NCI-H2196 treated with DMSO at 0.1 percent for 48 hours (cell line): ENCODE results near the gene OR8B2.
"Not testable (repeated sequence)": the region's sequence is repeated elsewhere in the genome, so short reads cannot be mapped to it uniquely, and the experiment has no call there.

Source experiments
- DNase-seq: peaks from one replicate; lab custom pipeline; 2025; ENCODE audit not compliant: unreplicated experiment; lab: John Stamatoyannopoulos, UW

OR8B2 gene

DNA sequence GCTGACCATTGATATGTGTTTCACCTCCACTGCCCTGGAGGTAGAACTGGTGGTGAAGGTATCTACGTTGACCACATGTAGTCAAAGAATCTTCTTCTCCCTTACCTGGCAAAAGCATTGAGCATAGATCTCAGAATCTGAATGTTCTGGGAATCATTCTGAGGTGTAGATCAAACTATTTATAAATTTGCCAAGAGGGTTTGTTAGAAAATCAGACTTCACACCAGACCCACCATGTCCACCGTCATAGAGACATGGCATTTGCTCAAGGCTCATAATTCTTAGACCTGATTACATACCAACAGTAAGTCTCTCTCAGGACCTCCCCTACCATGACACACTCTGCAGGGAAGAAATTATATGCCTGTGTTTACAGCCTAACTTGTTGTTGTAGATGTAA is at the start of gene OR8B2:
Gene OR8B2 (minus strand): TSS at position 101 of the 400 bp plus-strand sequence. CDS start 1,156 bp downstream, outside the sequence.
- DNase-seq = no peak

GRCh38 chr11:124429599-124429998 is 45.3 kb upstream of the OR8B2 start:
- no peak for DNase-seq

- no peak for DNase-seq
Observed at GRCh38 chr11:124424384-124424921, 40.2 kb upstream of the OR8B2 start, which contains the start of gene OR8B4. OR8B4 (minus strand) TSS chr11:124424871; CDS start chr11:124424871, 0 bp downstream.

DNA sequence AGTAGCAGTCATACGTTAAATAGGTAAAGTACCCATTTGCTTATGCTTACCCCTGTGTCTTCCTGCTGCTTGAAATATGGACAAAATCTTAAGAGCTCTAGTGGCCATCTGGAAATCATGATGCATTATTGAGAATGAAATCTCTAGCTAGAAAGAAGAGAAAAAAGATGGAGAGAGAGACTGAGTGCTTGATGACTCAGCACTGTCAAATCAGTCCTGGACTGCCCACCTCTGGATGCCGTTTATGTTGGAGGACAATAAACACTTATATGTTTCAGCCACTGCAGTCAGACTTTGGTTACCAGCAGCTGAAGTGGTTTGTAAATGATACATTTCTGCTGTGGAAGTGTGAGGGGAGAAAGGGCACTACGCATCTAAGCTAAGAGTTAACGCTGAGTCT is 36.7 kb upstream of the OR8B2 start:
- DNase-seq = no peak

- DNase-seq = no peak
Observed at GRCh38 chr11:124415356-124415923, 31.1 kb upstream of the OR8B2 start.

GRCh38 chr11:124409906-124410305 is 25.6 kb upstream of the OR8B2 start:
- no peak for DNase-seq

DNA sequence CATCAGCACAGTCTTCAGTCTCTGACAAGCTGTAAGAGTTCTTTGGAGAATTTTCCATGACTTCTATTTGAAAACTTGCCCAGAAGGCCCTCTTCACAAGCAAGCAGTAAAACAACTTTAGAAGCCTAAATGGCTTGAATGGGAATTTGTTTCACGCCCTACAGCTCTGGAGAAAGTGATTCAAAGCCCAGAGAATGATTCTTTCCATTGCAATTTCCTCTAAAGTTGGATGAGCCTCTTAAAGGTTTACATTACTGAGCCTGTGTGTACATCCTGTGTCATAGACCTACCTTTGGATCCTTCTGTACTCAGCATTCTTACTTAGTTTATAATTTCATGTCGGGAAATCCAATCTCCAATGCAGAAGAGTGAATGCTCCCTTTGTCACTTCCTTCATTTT is 21.3 kb upstream of the OR8B2 start:
- no peak for DNase-seq

DNA sequence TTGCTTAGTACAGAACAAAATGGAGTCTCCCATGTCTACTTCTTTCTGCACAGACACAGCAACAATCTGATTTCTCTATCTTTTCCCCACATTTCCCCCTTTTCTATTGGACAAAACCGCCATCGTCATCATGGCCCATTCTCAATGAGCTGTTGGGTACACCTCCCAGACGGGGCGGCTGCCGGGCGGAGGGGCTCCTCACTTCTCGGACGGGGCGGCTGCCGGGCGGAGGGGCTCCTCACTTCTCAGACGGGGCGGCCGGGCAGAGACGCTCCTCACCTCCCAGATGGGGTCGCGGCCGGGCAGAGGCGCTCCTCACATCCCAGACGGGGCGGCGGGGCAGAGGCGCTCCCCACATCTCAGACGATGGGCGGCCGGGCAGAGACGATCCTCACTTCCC is 18.9 kb upstream of the OR8B2 start:
- not testable (repeated sequence) for DNase-seq

DNA sequence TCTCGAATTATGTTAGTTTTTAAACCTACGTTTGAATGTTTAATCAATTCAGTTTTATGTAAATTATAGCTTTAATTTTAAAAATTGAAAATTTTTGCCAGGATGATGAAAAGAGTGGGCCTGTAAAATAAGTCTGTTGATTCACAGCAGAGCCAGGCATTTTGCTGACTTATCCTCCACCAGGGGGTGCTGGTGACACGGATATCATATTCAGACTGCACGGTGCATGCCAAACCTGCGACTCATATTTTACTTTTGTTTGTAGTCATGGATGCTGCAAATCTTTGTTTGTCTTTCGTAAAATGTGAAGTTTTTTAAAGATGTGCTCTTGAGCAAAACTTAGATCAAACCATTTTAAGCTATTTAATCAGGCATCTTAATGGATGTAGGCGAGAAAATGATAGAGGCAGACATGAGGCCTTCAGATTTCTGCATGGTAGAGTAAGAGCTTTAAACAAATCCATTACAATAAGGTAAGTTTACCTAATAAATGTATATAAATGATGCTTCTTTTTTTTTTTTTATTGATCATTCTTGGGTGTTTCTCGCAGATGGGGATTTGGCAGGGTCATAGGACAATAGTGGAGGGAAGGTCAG is 18.1 kb upstream of the OR8B2 start:
- no peak for DNase-seq

- no peak for DNase-seq
Observed at GRCh38 chr11:124398924-124399323, 14.6 kb upstream of the OR8B2 start, which contains the start of gene OR8B3. OR8B3 (minus strand) TSS chr11:124399024; CDS start chr11:124397351, 1,673 bp downstream.

- DNase-seq = not testable (repeated sequence)
Observed at GRCh38 chr11:124396847-124397246, 12.5 kb upstream of the OR8B2 start.

GRCh38 chr11:124394408-124394807 is 10.1 kb upstream of the OR8B2 start:
- DNase-seq = no peak

GRCh38 chr11:124382857-124383256 is 1.4 kb downstream of the OR8B2 start:
- not testable (repeated sequence) for DNase-seq

- DNase-seq = no peak
Observed at GRCh38 chr11:124380585-124380984, 3.7 kb downstream of the OR8B2 start.

- no peak for DNase-seq
Observed at GRCh38 chr11:124376280-124376679, 8.0 kb downstream of the OR8B2 start.

DNA sequence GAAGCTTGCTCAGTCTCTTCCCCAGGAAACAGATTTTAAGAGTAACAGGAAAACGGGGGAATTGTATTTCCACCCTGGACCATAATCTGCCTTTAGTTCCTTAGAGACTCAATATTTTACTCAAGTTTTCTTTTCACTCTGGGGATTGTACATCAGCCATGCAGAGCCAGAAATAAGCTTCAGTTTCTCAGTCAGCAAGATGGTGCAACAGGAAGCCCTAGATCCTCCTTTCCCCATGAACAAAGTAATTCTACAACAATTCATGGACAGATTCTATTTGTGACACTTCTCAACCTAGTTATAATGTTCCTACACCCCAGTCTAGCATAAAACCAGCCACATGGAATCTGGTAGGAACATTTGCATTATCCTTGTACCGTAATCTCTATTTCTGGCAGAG is 24.7 kb downstream of the OR8B2 start:
- DNase-seq = no peak

- no peak for DNase-seq
Observed at GRCh38 chr11:124346311-124346955, 37.9 kb downstream of the OR8B2 start.

DNA sequence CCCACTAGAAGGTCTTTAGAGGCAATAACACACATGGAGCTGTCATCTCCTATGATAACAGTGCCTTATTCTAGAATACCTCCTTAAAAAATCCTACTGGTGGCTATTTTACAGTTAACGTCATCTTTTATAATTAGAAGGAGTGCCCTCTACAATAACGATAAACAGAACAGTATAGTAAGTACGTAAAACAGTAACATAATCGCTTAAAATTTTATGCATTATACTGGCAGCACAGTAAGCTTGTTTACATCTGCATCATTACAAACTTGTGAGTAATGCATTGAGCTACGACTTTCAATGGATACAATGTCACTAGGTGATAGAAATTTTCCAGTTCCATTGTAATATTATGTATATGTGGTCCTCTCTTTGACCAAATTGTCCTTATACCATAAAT is 40.0 kb downstream of the OR8B2 start:
- DNase-seq = no peak

GRCh38 chr11:124340142-124340447 is 44.2 kb downstream of the OR8B2 start:
- DNase-seq = no peak

GRCh38 chr11:124339396-124340141 is 44.7 kb downstream of the OR8B2 start:
- no peak for DNase-seq
